Stimulated activated CD4-positive, alpha-beta T cell treated with anti-CD3 and anti-CD28 coated beads, Interleukin-15, amount 100 ng/mL, for 48 hours (primary cell): ENCODE data around the gene NME1.

Experiments
- DNase-seq, 2 donors: peaks; one replicate each; pipeline ENCODE4 v3.0.0-alpha.2; 2020; ENCODE audit warnings: low read depth in 2 of 2

The NME1 gene

DNA sequence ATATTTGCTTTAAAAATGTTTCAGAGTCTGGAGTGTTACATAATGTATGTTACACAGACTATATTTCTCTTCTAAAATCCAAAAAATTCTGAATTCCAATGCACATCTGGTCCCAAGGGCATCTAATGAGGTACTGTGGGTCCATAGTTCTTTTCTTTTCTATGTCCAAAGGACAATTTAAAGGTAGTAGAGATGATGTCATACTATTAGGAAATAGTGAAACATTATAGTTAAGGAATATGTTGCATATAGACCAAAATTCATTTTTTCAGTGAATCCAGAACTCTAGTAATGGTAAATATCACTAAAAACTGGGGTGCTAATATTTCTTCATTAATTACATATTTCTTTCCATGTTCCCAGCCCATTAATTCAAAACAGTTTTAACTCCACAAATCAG, 35.8 kb downstream of the NME1 start:
- DNase-seq = no peak

DNA sequence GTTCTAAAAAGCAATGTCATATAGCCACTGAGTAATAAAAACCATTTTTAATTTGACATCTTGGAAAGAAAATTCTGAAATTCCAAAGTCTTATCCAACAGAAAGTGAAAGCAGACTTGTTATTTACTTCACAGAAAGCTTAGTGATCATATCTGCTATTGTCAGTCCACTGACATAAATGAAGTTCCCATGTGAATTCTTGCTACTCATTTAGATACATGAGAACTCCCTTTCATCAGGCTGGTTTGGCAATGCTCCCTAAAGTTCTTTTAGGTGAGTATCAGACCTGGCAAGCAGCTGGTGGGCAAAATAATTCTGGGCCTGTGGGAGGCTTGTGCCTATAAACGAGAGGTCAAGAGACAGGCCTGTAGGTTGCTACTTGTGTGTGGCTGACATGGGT, 36.3 kb downstream of the NME1 start:
- DNase-seq = no peak

DNA sequence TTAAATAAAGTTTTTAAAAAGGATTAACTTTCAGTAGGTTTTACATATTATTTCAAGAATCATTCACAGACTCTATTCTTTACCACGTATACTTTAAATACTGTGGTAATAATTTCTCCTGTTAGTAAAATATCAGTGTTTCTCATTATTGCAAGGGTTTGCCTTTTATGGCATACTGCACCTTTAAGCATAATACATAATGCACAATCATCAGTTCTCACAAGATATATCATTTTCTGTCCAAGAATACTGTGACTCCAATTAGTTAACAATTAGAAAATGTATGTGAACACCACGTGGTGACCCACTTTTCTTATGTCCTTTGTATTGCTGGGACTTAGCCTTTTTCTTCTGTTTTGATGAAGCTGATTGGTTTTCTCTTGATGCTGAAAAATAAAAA, 38.5 kb downstream of the NME1 start:
- no peak for DNase-seq

DNA sequence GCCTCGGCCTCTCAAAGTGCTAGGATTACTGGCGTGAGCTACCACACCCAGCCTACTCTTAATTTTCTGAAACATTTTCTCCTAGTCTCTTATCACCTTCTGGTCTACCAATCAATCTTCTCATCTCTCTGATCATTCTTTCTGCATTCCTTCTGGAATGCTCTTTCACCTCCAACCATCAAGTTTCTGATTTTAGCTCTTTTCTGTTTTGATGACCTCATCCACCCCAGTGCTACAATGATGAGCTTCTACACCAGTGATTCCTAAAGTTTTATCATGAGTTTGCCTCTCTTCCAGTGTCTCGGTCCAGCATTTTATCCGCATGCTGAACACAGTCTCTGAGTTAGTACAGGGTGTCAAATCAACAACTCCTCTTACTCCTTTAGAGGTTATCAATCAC, 44.4 kb downstream of the NME1 start:
- no peak for DNase-seq

DNA sequence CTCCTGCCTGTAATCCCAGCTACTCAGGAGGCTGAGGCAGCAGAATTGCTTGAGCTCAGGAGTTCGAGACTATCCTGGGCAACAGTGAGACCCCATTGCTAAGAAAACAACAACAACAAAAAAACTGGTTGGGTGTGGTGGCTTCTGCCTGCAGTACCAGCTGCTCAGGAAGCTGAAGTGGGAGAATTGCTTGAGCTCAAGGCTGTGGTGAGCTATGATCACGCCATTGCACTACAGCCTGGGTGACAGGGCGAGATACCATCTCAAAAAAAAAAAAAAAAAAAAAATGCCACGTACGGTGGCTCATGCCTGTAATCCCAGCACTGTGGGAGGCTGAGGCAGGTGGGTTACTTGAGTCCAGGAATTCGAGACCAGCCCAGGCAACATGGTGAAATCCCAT, 46.9 kb downstream of the NME1 start:
- DNase-seq = no peak

DNA sequence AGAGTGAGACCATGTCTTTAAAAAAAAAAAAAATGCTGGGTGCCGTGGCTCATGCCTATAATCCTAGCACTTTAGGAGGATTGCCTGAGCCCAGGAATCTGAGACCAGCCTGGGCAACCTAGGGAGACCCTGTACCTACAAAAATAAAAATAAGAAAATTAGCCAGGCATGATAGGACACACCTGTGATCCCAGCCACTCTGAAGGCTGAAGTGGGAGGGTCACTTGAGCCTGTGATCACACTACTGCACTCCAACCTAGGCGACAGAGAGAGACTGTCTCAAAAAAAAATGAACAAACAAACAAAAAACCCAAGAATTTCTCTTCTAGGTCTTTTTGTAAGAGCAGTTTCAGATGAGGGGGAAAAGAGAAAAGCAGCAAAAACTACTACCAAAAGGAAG, 47.5 kb downstream of the NME1 start:
- no peak for DNase-seq

DNA sequence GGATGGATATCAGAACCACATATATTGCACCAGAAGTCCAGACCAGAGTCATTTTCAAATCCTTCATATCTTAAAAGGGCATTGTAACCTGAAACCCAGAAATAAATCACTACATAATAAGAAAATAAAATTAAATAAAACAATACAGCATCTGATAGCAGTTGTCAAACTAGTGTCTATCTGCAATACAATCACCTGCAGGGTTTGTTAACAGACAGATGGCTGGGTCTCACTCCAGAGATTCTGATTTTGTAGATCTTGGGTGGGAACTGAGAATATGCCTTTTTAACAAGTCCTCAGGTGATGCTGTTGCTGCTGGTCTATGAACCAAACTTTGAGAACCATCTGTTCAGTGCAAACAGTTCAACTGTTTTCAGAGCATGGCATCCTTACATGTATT, 50.5 kb downstream of the NME1 start:
- DNase-seq = no peak
